ENCODE measurements around the gene AKR1D1.

The AKR1D1 gene

GRCh38 chr7:138081868-138082267, 5.6 kb downstream of the AKR1D1 start:
- TF ChIP-seq TEAD4 (IDR thresholded peaks at IDR 0.05) (no peak), TAF1 (IDR thresholded peaks at IDR 0.05; ENCODE audit: low read depth) (no peak), FOXM1 (IDR thresholded peaks at IDR 0.05; ENCODE audit: borderline replicate concordance, low read depth) (no peak), USF1 (IDR thresholded peaks at IDR 0.05) (no peak), REST (IDR thresholded peaks at IDR 0.05; ENCODE audit: low read depth) (no peak), NFIC (IDR thresholded peaks at IDR 0.05) (no peak), EGR1 (IDR thresholded peaks at IDR 0.05) (no peak), ZBTB7A (IDR thresholded peaks at IDR 0.05; ENCODE audit: low read depth) (no peak), CEBPB (IDR thresholded peaks at IDR 0.05) (no peak), YY1 (IDR thresholded peaks at IDR 0.05; ENCODE audit: low read depth) (no peak), CREB1 (IDR thresholded peaks at IDR 0.05; ENCODE audit: low read depth) (no peak), TCF12 (IDR thresholded peaks at IDR 0.05; ENCODE audit: low read depth) (no peak)

GRCh38 chr7:138083859-138084258, 7.6 kb downstream of the AKR1D1 start:
- TF ChIP-seq TAF1 (IDR thresholded peaks at IDR 0.05; ENCODE audit: low read depth) (no peak), FOXM1 (IDR thresholded peaks at IDR 0.05; ENCODE audit: borderline replicate concordance, low read depth) (no peak), MAX (IDR thresholded peaks at IDR 0.05) (no peak), EGR1 (IDR thresholded peaks at IDR 0.05) (no peak), RAD21 (IDR thresholded peaks at IDR 0.05; ENCODE audit: low read depth) (no peak), YY1 (IDR thresholded peaks at IDR 0.05; ENCODE audit: low read depth) (no peak)

- no peak for TF ChIP-seq TCF12 (IDR thresholded peaks at IDR 0.05; ENCODE audit: low read depth)
- no peak for TF ChIP-seq RAD21 (IDR thresholded peaks at IDR 0.05; ENCODE audit: low read depth)
- TF ChIP-seq EP300 (IDR thresholded peaks at IDR 0.05; ENCODE audit: borderline replicate concordance): no peak
- no peak for TF ChIP-seq TAF1 (IDR thresholded peaks at IDR 0.05; ENCODE audit: low read depth)
- no peak for TF ChIP-seq YY1 (IDR thresholded peaks at IDR 0.05; ENCODE audit: low read depth)
- no peak for TF ChIP-seq FOXM1 (IDR thresholded peaks at IDR 0.05; ENCODE audit: borderline replicate concordance, low read depth)
- TF ChIP-seq CREB1 (IDR thresholded peaks at IDR 0.05; ENCODE audit: low read depth): no peak
- TF ChIP-seq CEBPB (IDR thresholded peaks at IDR 0.05): no peak
- no peak for TF ChIP-seq NFIC (IDR thresholded peaks at IDR 0.05)
- no peak for TF ChIP-seq USF1 (IDR thresholded peaks at IDR 0.05)
- no peak for TF ChIP-seq MAX (IDR thresholded peaks at IDR 0.05)
Observed at GRCh38 chr7:138086563-138087270, 10.5 kb downstream of the AKR1D1 start.

- TF ChIP-seq RAD21 (IDR thresholded peaks at IDR 0.05; ENCODE audit: low read depth) (no peak), NFIC (IDR thresholded peaks at IDR 0.05) (no peak), TEAD4 (IDR thresholded peaks at IDR 0.05) (no peak), MAX (IDR thresholded peaks at IDR 0.05) (no peak), FOXM1 (IDR thresholded peaks at IDR 0.05; ENCODE audit: borderline replicate concordance, low read depth) (no peak), TCF12 (IDR thresholded peaks at IDR 0.05; ENCODE audit: low read depth) (no peak), ZBTB7A (IDR thresholded peaks at IDR 0.05; ENCODE audit: low read depth) (no peak), EGR1 (IDR thresholded peaks at IDR 0.05) (no peak), YY1 (IDR thresholded peaks at IDR 0.05; ENCODE audit: low read depth) (no peak), CREB1 (IDR thresholded peaks at IDR 0.05; ENCODE audit: low read depth) (no peak), REST (IDR thresholded peaks at IDR 0.05; ENCODE audit: low read depth) (no peak), USF1 (IDR thresholded peaks at IDR 0.05) (no peak), CEBPB (IDR thresholded peaks at IDR 0.05) (no peak)
Observed at GRCh38 chr7:138089080-138089901, 13.0 kb downstream of the AKR1D1 start.
